HG03342 (cell line): ENCODE measurements around the gene SLC5A10.
"Not testable (repeated sequence)": the region's sequence is repeated elsewhere in the genome, so short reads cannot be mapped to it uniquely, and the experiment has no call there.

ENCODE experiments used
- ATAC-seq: cut with Tn5 transposase; IDR thresholded peaks from one replicate; pipeline ENCODE4 v1.9.1; 2021; ENCODE audit warnings: mild to moderate bottlenecking, moderate library complexity; ENCODE audit not compliant: unreplicated experiment

Gene SLC5A10

DNA sequence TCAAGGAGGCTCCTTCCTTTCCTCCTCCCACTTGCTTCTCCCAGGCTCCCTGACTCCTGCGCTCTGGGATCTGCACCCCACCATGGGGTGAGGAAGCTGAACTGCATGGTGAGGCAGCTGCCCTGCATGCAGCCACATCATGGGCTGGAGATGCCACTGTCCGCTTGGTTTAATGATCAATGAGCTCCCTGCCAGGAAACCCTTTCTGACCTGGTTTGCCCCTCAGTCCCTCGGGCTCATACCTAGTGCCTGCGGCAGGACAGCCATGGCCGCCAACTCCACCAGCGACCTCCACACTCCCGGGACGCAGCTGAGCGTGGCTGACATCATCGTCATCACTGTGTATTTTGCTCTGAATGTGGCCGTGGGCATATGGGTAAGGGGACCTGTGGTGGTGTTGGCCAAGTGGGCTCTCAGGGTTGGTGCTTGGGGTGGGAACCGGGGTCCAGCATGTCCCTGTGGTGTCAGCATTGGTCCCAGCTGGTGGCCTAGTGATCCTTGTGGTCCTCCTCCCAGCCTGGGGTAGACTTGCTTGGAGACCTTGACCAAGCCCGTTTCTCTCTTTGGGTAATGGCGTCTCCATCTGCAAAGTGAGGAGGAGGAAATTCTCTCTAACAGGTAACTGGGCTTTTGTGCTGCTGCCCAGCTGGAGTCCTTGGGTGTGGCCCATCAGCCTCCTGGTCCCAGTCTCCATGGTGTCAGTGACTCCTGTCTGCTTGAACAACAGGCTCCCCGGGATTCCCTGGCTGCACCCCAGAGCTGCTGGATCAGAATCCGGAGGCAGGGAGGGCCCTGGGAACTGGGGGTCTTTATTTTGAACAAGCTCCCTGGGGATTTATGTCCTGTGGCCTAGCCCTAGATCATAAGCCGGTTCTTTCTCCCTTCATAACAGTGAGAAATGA lies at the start of gene SLC5A10:
Gene SLC5A10 (plus strand): TSS at position 225 of the 902 bp plus-strand sequence. CDS start 41 bp downstream, at position 266.
- ATAC-seq = no peak

- no peak for ATAC-seq
Observed at GRCh38 chr17:18904482-18904881, 47.5 kb upstream of the SLC5A10 start.

DNA sequence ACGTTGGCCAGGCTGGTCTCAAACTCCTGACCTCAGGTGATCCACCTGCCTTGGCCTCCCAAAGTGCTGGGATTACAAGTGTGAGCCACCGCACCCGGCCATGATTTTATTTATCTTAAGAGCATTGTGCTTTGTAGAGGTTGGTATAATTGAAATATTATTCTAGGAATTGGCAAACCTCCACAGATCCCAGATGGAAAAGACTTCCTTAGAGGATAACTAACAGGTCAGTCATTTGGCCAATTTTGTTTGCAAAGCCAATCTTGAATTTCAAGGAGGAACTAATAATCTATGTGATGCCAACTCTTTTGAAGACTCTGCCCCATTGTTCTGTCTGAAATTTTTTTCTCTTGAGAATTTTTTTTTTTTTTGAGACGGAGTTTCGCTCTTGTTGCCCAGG lies 46.7 kb upstream of the SLC5A10 start:
- ATAC-seq = no peak

GRCh38 chr17:18910326-18910725 lies 41.6 kb upstream of the SLC5A10 start:
- no peak for ATAC-seq

- no peak for ATAC-seq
Observed at GRCh38 chr17:18910881-18911280, 41.1 kb upstream of the SLC5A10 start.

- ATAC-seq = no peak
Observed at GRCh38 chr17:18916816-18917500, 35.0 kb upstream of the SLC5A10 start.

GRCh38 chr17:18917506-18918032 lies 34.4 kb upstream of the SLC5A10 start:
- ATAC-seq = no peak

DNA sequence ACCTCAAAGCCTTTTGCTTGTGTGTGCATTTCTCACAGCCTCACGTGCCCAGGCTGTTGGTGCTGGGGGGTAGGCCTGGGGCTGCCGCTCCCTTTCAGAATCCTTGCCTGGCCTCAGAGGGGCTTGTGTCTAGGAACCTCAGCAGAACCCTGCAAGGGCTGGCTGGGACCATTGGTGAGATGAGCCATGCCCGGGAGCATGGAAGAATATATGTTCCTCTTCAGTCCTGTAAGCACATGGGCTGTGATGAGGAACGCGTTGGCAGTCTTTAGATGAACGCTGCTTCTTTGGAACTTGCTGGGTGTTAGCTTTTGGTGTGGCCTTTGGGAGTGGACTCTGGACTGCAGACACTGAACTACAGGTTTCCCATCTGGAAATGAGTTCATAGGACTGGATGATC lies 32.0 kb upstream of the SLC5A10 start:
- ATAC-seq = no peak

GRCh38 chr17:18920911-18921441 lies 31.0 kb upstream of the SLC5A10 start:
- no peak for ATAC-seq

DNA sequence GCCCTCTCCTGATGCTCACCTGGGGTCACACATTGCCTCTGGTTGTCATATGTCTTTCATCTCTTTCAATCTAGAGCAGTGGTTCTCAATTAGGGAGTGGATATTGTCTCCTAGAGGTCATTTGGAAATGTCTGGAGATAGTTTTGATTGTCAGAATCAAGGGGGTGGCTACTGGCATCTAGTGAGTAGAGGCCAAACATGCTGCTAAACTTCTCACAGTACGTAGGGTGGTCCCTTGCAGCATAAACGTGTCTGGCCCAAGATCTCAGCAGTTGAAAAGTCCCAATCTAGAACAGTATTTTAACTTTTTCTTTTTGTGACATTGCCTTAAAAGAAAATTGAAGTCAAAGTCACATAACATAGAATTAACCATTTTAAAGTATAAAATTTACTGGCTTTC lies 30.5 kb upstream of the SLC5A10 start:
- no peak for ATAC-seq

GRCh38 chr17:18921912-18922451 lies 30.0 kb upstream of the SLC5A10 start:
- ATAC-seq = peak; percentile 67

- not testable (repeated sequence) for ATAC-seq
Observed at GRCh38 chr17:18922596-18922995, 29.4 kb upstream of the SLC5A10 start.

GRCh38 chr17:18925187-18925586 lies 26.8 kb upstream of the SLC5A10 start:
- no peak for ATAC-seq

GRCh38 chr17:18928628-18929125 lies 23.3 kb upstream of the SLC5A10 start:
- no peak for ATAC-seq

DNA sequence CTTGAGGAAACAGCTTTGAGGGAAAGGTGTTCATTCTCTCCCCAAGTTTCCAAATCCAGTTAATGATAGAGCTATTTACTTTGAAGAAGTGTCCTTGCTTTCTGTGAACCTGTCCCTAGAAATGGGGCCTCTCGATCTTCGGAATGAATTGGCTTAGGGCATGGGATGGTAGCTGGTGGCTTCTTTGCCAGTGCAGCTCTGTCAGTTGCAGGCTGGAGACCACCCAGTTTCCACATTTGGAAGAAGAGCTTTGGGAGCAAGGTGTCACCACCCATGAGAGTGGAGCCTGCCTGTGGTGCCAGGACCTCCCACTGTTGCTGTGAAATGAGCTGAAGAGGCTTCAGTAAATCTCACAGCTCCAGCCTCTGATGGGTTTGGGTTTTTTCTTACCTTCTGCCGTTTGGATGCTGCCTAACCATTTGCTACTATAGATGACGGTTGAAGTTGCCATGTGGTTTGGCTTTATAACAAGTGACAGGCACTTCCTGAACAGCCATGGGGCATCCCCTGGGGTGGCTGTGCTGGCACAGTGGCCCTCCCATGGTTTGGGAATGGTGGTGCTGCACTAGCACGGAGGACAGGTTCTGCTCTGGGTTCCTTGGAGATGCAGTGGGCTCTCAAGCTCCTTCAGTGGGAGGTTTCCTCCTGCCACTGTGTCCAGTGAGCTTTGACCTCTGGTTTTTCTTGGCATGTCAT lies 19.5 kb upstream of the SLC5A10 start:
- no peak for ATAC-seq

DNA sequence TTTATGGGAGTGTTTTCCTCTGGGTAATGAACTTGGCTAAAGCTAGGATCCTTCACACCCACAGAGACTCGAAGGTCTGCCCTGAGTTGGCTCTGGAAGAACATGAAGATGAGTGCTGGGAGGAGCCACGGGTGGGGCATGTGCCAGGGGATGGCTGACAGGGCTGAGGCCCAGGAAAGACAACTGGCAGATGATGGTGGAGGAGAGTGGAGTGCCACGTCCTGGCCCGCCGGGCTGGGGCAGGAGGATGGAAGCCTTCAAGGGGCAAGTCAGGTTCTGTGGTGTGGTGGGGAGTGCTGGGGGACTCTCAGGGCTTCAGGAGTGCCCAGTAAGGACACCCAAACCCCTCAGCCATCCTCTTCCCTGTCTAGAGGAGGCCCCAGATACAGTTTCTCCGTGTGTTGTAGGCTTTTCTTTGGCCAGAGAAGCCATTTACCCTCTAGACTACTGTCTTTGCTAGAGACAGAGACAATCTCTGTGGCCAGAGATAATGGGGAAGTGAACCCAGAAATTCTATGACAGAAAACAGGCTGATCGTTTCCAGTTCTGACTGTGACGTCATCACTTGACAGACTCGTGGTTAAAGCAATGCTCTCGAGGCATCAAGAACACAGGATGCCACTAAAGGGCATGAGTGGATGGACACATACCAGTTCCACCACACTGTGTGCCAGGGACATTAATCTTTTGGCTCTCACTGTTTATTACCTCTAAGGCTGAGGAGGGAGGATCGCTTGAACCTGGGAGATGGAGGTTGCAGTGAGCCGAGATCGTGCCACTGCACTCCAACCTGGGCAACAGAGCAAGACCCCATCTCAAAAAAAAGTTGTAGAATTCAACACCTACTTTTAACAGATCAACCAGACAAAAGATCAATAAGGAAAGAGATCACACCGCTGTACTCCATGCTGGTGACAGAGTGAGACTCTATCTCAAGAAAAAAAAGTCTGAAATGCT lies 18.6 kb upstream of the SLC5A10 start:
- no peak for ATAC-seq

- ATAC-seq = no peak
Observed at GRCh38 chr17:18937981-18938691, 13.8 kb upstream of the SLC5A10 start.

- no peak for ATAC-seq
Observed at GRCh38 chr17:18938692-18939023, 13.3 kb upstream of the SLC5A10 start.

- ATAC-seq = no peak
Observed at GRCh38 chr17:18944646-18945045, 7.3 kb upstream of the SLC5A10 start.
